ENCODE measurements around the gene SLC22A23.

- TF ChIP-seq CTCF (IDR thresholded peaks at IDR 0.05) (no peak), POLR2A (IDR thresholded peaks at IDR 0.05) (no peak), EP300 (IDR thresholded peaks at IDR 0.05) (no peak), POLR2AphosphoS5 (IDR thresholded peaks at IDR 0.05) (no peak)
These were observed 160.8 kb downstream of the SLC22A23 start for GRCh38 chr6:3296078-3296477.

All from stomach (tissue), 4 donors.